ENCODE data around the gene MAMDC4.

DNA sequence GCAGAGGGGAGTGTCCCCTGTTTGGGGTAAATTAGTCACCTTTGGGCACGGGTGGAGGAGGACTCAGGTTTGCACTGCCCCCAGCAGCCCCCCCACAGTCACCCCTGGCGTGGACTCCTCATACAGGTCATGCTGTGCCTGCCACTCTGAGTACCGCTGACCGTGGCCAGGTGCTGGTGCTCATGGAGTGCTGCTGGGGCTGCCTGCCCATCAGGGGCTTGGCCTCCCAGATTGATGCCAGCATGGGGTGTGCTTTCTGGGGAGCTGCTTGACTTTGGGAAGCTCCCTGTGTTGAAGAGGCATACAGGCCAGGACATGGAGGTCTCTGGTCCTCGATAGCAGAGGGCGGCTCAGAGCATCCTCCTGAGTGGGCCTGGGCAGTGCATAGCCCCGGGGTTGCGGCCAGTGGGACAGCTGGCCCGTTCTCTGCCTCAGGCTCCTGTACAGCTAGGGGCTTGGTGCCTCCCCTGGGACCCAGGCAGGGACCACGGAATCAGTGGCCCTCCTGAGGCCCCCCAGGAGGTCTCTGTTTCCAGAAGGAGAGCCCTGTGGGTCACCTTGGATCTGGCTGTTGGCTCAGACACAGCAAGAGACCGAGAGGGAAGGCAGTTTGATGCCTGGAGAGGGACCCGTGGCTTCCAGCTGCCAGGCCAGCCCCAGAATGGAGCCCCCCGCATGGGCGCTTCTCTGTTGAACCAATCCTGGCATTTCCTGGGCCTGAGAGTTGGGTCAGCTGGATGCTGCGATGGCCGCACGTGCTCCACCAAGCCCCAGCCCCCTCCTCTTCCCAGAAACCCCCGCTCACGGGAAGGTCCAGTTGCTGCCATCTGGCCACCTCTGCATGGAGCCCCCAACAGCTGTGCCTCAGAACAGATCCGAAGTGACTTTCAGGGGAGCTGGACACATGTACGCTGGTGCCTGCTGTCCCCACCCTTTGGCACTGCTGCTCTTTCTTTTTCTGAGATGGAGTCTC, 15.9 kb upstream of the MAMDC4 start:
- no peak for TF ChIP-seq CTCF (IDR thresholded peaks at IDR 0.05)
- no peak for TF ChIP-seq POLR2A (IDR thresholded peaks at IDR 0.05)

Data from body of pancreas (tissue), 4 donors.